Mucosa of rectum (tissue), 2 donors: ENCODE data around the gene STK25.

Experiments
- H3K27ac ChIP-seq, 2 donors: one replicate each; pipeline ENCODE4 v1.7.0; 2013; ENCODE audit warnings: inconsistent platforms in 2 of 2, low read depth in 2 of 2, low read length in 2 of 2
- H3K27me3 ChIP-seq, 2 donors: one replicate each; pipeline ENCODE4 v1.7.0; 2013; ENCODE audit warnings: low read length in 2 of 2; ENCODE audit not compliant: control insufficient read depth in 2 of 2, insufficient read depth in 2 of 2
- H3K36me3 ChIP-seq, 2 donors: one replicate each; pipeline ENCODE4 v1.7.0; 2013; ENCODE audit warnings: low read length in 2 of 2; ENCODE audit not compliant: control insufficient read depth in 2 of 2, insufficient read depth in 2 of 2
- H3K4me1 ChIP-seq, 2 donors: one replicate each; pipeline ENCODE4 v1.7.0; 2013; ENCODE audit warnings: low read length in 2 of 2, mild to moderate bottlenecking in 1 of 2; ENCODE audit not compliant: control insufficient read depth in 2 of 2, insufficient read depth in 2 of 2
- H3K4me3 ChIP-seq, 2 donors: one replicate each; pipeline ENCODE4 v1.7.0; 2013; ENCODE audit warnings: low read length in 2 of 2
- H3K9ac ChIP-seq, 2 donors: one replicate each; pipeline ENCODE4 v1.7.0; 2013; ENCODE audit warnings: low read length in 2 of 2, low read depth in 1 of 2, mild to moderate bottlenecking in 1 of 2
- H3K9me3 ChIP-seq, 2 donors: one replicate each; pipeline ENCODE4 v1.7.0; 2013; ENCODE audit warnings: low read length in 2 of 2; ENCODE audit not compliant: control insufficient read depth in 2 of 2
- donor health status: healthy.
- donor health status: Normal muscosa, but diverticular disease.

STK25 gene

DNA sequence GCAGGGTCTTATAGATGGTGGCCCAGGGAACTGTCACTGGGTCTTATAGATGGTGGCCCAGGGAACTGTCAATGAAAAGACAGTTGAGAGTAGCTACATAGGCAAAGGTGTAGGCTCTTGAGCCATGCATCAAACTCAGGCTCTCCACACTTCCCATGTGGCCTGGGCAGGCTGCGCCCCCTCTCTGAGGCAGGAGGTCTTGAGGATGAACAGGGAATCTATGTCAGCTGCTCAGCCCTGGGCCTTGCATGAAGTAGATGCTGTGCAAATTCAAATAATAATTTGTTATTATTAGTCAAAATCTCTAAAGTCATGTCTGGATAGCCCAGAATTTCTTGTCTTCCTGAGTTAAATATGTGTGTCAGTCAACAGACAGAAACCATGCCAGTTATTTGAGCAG lies 26.7 kb downstream of the STK25 start:
- no peak overlapping the region for H3K27ac ChIP-seq
- H3K27me3 ChIP-seq: no peaks in the 10 kb centered on the region
- H3K4me1 ChIP-seq: no peaks in the 10 kb centered on the region
- no peaks in the 10 kb centered on the region for H3K9me3 ChIP-seq
- H3K9ac ChIP-seq: no peak overlapping the region
- H3K36me3 ChIP-seq: peaks cover 40 to 44% of the 10 kb centered on the region in 2 donors
- no peak overlapping the region for H3K4me3 ChIP-seq

DNA sequence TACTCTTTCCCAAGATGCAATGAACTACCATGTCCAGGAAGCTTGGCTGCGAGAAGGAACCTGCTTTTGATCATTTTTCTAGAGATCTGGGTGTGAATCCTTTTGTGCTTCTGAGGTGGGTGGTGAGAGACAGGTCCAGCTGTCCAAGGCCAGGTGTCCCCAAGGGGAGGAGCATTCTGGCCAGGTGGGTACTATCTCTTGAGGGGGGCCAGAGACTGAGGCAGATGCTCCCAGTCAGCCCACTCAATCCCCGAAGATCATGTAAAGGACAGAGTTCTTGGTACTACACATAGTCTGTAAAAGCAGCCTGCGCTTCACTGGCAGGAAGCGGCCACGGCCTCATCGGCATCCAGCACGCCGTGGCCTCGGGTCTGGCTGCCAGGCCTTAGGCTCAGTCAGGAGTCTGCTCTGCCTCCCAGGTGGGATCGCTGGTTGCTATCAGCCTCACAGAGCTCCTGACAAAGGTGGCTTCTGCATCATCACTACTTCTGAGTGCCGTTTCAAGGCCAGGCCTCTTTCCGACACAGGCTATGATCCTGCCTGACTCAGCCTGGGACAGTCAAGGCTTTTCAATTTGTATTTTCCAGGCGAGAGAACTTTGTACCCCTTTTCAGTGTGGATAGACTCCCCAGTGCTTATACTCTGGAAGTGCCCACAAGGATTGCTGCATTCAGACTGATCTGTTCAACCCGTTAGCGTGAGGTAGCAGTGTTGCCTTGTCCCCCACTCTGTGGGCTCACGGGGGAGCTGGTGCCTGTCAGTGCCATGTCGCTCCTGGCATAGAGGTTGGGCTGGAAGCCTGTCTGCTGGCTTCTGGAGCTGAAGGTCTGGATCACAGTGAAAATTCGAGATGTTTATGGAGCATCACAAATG lies 29.1 kb downstream of the STK25 start:
- H3K27ac ChIP-seq: no peak overlapping the region
- H3K4me3 ChIP-seq: no peak overlapping the region
- no peaks in the 10 kb centered on the region for H3K4me1 ChIP-seq
- no peaks in the 10 kb centered on the region for H3K27me3 ChIP-seq
- no peak overlapping the region for H3K9ac ChIP-seq
- no peaks in the 10 kb centered on the region for H3K9me3 ChIP-seq
- peaks cover 34 to 35% of the 10 kb centered on the region in 2 donors for H3K36me3 ChIP-seq

DNA sequence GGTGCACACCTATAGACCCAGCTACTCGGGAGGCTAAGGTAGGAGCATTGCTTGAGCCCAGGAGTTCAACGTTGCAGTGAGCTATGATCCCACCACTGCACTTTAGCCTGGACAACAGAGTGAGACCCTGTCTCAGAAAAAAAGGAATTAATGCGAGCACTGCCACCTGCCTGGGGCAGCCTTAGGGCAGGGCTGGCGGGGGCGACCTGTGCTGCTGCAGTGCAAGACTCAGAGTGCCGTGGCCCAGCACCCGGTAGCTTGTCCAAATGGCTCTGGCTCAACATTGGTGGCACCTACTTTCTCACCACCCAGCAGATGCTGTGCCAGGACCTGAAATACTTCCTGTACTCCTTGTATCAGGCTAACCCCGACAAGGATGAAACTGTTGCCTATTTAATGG lies 30.2 kb downstream of the STK25 start:
- no peaks in the 10 kb centered on the region for H3K27me3 ChIP-seq
- H3K9me3 ChIP-seq: no peaks in the 10 kb centered on the region
- H3K27ac ChIP-seq: no peak overlapping the region
- H3K4me1 ChIP-seq: no peaks in the 10 kb centered on the region
- peaks cover 28 to 30% of the 10 kb centered on the region in 2 donors for H3K36me3 ChIP-seq
- H3K4me3 ChIP-seq: no peak overlapping the region
- no peak overlapping the region for H3K9ac ChIP-seq

DNA sequence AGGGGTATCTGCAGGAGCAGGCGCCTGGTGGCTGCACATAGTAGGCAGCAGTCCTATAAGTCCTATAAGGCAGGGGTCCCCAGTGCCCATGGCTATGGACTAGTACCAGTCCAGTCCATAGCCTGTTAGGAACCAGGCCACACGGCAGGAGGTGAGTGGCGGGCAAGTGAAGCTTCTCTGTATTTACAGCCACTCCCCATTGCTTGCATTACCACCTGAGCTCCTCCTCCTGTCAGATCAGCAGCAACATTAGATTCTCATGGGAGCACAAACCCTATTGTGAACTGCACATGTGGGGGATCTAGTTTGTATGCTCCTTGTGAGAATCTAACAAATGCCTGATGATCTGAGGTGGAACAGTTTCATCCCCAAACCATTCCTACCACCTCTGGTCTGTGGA lies 33.1 kb downstream of the STK25 start:
- H3K9ac ChIP-seq: no peak overlapping the region
- no peaks in the 10 kb centered on the region for H3K4me1 ChIP-seq
- no peaks in the 10 kb centered on the region for H3K27me3 ChIP-seq
- H3K9me3 ChIP-seq: no peaks in the 10 kb centered on the region
- no peak overlapping the region for H3K27ac ChIP-seq
- H3K36me3 ChIP-seq: peaks cover 33 to 35% of the 10 kb centered on the region in 2 donors
- H3K4me3 ChIP-seq: no peak overlapping the region

DNA sequence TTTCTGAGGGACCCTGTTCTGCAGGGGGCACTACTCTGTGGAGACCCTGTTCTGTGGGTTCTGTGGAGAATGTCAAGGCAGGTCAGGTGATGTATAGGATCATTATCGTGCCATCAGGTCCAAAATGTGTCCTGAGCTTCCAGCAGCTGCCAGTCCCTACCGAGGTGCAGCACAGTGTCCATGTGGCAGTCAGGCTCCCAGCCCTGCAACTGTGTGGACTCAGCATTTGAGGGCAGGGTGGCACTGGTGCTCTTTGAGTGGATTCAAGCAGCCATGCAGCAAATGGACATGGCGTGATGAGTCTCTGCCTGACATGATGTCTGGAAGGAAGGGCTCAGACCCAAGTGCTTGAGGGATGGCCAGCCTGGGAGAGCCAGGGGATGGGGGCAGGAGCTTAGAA lies 35.0 kb downstream of the STK25 start:
- Histone ChIP-seq H3K9me3 (no peaks in the 10 kb centered on the region), H3K4me1 (no peaks in the 10 kb centered on the region), H3K27ac (no peak overlapping the region), H3K9ac (no peak overlapping the region), H3K36me3 (peaks cover 24 to 36% of the 10 kb centered on the region in 2 donors), H3K27me3 (no peaks in the 10 kb centered on the region), H3K4me3 (no peak overlapping the region)

DNA sequence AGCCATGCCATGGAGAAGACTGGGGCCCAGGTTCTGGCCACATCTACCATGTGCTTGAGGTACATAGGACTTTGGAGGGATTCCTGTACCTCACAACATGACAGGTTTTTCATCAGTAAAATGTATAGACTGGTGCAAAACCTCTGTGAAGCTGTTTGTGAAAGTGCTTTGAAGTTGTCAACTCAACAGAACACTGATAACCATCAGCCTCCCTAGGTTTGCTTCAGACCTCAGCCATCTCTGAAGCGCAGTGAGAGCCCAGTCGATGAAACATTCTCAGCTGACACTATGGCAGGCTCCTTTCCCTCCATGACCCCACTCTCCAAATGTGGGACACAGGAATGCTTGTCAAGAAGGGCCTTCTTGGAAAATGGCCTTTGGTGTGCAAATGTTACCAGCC lies 38.6 kb downstream of the STK25 start:
- Histone ChIP-seq H3K27me3 (no peaks in the 10 kb centered on the region), H3K4me3 (no peak overlapping the region)

DNA sequence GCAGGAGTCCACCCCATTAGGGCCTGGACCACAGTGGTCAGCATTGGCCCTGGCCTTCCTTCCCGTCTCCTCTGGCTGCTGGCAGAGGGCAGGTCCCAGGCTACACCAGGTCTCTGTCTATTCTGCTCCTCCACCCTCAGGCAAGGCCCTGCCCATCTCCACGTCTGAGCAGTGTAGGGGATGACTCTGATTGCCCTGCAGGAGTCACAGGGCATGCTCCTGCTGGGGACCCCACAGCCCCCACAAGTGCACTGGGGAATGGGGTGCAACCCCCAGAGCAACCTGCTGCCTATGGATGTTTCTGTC lies 40.0 kb downstream of the STK25 start:
- H3K9ac ChIP-seq: no peak overlapping the region
- H3K27ac ChIP-seq: no peak overlapping the region
- H3K27me3 ChIP-seq: no peaks in the 10 kb centered on the region
- H3K4me1 ChIP-seq: no peaks in the 10 kb centered on the region
- H3K36me3 ChIP-seq: peaks cover 22 to 25% of the 10 kb centered on the region in 2 donors
- H3K9me3 ChIP-seq: no peaks in the 10 kb centered on the region
- no peak overlapping the region for H3K4me3 ChIP-seq

More for the DNA sequence above, 38.6 kb downstream of the STK25 start:
- no peaks in the 10 kb centered on the region for H3K4me1 ChIP-seq
- H3K27ac ChIP-seq: no peak overlapping the region
- H3K36me3 ChIP-seq: peaks cover 17 to 25% of the 10 kb centered on the region in 2 donors
- H3K9ac ChIP-seq: no peak overlapping the region
- H3K9me3 ChIP-seq: no peaks in the 10 kb centered on the region

DNA sequence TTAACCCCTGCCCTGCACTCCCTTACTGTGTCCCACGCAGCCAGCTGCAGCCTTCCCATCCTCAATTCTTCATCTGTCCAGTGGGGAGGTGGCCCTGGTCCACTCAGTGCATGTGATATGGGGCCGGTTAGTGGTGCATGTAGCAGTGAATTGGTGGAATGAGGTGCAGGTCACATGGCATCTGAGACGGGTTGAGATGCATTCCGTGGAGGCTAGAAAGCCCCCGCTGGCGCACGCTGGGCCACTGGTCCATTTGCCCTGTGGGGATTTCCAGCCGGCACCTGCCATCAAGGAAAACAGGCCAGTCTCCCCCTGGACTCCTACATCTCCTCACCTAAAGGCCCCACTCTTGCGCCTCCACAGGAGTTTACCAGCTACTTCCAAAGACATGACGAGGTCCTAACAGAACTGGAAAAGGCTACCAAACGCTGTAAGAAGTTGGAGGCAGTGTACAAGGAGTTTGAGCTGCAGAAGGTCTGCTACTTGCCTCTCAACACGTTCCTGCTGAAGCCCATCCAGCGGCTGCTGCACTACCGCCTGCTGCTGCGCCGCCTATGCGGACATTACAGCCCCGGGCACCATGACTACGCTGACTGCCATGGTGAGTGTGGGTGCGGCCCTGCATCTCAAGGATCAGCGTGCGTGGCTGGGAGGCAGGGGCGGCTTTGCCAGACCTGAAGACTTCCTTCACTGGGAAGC lies 40.5 kb downstream of the STK25 start:
- H3K9me3 ChIP-seq: no peaks in the 10 kb centered on the region
- H3K27me3 ChIP-seq: no peaks in the 10 kb centered on the region
- peaks cover 24 to 27% of the 10 kb centered on the region in 2 donors for H3K36me3 ChIP-seq
- no peak overlapping the region for H3K4me3 ChIP-seq
- no peak overlapping the region for H3K9ac ChIP-seq
- H3K27ac ChIP-seq: no peak overlapping the region
- no peaks in the 10 kb centered on the region for H3K4me1 ChIP-seq

DNA sequence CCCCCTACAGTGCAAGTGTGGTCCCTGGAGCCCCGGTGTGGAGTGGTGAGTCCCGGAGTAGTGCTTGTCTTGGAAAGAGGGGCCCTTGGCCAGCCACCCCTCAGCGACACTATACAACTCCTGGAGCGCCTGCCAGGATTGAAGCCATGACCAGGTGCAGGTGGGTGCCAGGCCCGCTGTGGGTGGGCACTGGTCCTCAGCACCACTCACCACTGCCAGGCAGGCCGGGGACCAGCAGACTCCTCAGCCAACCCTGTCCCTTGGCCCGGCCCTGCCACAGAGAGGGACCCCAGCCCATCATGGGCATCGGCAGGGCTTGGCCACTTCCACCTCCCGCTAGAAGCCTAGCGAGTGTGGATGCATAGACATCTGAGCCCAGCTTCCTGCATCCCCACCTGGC lies 42.2 kb downstream of the STK25 start:
- H3K27me3 ChIP-seq: no peaks in the 10 kb centered on the region
- no peak overlapping the region for H3K27ac ChIP-seq
- peaks cover 5 to 6% of the 10 kb centered on the region in 2 donors for H3K4me1 ChIP-seq
- H3K9me3 ChIP-seq: no peaks in the 10 kb centered on the region
- peaks cover 25 to 27% of the 10 kb centered on the region in 2 donors for H3K36me3 ChIP-seq
- H3K4me3 ChIP-seq: no peak overlapping the region
- no peak overlapping the region for H3K9ac ChIP-seq

DNA sequence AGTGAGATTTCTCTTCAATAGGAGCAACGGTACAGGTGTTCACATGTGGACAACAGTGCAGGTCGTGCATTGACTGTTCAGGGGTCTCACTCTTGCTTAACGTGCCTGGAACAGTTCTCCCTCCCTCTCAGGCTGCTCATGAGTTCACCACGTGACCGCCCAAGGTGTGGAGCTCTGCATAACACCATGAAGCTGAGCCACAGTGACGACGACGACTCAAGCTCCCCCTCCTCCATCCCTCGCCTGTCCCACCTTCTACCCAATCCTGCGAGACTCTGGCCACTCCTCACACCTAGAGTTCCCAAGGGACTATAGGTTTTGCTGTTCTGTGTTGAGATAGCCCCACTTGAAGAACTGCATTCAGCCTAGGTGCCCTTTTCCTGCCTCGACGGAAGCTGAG lies 42.8 kb downstream of the STK25 start:
- Histone ChIP-seq H3K4me3 (no peak overlapping the region), H3K27ac (no peak overlapping the region), H3K36me3 (peaks cover 21 to 22% of the 10 kb centered on the region in 2 donors), H3K9ac (no peak overlapping the region), H3K4me1 (peaks cover 6 to 8% of the 10 kb centered on the region in 2 donors), H3K27me3 (no peaks in the 10 kb centered on the region), H3K9me3 (no peaks in the 10 kb centered on the region)
